ENCODE results near the gene TAS2R16.

The TAS2R16 gene, protein sequence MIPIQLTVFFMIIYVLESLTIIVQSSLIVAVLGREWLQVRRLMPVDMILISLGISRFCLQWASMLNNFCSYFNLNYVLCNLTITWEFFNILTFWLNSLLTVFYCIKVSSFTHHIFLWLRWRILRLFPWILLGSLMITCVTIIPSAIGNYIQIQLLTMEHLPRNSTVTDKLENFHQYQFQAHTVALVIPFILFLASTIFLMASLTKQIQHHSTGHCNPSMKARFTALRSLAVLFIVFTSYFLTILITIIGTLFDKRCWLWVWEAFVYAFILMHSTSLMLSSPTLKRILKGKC

GRCh38 chr7:122995600-122995999, at the start of gene TAS2R16:
Gene TAS2R16, minus strand, starts transcription at chr7:122995700. Its CDS starts 66 bp downstream, at chr7:122995634.
- DNase-seq (ENCODE audit: low read depth in 1 of 2, low spot score in 1 of 2): no peak

- DNase-seq (ENCODE audit: low read depth in 1 of 2, low spot score in 1 of 2): no peak
Measured at GRCh38 chr7:123043642-123044041, 48.1 kb upstream of the TAS2R16 start.

DNA sequence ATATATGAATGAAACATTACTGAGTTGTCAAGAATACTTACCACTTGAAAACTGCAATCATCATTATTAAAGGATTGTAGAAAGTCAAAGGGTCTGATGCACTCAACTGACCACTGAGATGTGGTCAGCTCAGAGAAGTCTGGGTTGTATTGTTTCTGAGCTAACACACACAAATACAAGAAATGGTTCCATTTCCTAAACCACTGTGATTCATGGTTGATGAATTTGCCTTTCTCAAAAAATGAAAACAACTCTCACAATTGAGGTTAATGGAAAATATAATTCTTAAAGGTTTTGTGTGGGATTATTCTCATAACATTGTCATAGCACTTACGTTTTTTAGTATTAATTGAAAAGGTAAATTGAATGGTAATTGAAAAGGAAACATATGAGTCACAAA, 45.6 kb upstream of the TAS2R16 start:
- no peak for DNase-seq (ENCODE audit: low read depth in 1 of 2, low spot score in 1 of 2)

- no peak for DNase-seq (ENCODE audit: low read depth in 1 of 2, low spot score in 1 of 2)
Measured at GRCh38 chr7:123039269-123039668, 43.8 kb upstream of the TAS2R16 start.

DNA sequence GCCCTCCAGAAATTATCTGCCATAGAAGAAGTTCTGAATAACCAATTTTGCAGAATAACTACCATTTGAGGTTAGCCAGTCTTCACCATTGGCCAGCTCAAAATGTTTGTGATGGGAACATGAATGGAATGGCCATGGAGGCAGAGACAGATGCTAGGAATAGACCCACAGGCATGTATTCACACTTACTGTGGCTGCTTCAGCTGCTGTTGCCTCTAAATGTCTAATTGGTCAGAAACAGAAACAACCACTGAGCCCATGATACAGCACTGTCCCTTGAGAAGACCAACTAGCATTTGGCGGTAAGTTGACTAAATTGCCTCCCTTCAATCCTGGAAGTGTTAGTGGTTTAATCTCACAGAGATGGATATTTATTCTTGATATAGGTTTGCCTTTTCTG, 38.6 kb upstream of the TAS2R16 start:
- DNase-seq (ENCODE audit: low read depth in 1 of 2, low spot score in 1 of 2): no peak

GRCh38 chr7:123030631-123031030, 35.1 kb upstream of the TAS2R16 start:
- DNase-seq (ENCODE audit: low read depth in 1 of 2, low spot score in 1 of 2): no peak

DNA sequence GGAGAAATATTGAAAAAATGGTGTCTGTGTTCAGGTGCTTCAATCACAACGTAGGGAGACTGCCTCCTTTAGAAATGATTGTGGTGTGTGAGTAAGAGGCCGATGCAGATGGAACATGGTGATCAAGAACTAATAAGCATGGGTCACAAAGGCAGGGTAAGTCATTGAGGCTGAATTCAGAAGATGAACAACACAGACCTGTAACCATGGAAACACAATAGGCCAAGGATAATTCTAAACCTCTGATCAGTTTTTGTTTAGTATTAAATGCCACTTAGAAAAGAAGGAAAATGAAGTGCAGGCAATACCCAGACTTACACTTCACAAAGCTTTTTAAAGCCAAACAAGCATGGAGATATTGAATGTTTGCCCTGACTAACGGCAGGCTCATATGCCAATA, 32.8 kb upstream of the TAS2R16 start:
- no peak for DNase-seq (ENCODE audit: low read depth in 1 of 2, low spot score in 1 of 2)

DNA sequence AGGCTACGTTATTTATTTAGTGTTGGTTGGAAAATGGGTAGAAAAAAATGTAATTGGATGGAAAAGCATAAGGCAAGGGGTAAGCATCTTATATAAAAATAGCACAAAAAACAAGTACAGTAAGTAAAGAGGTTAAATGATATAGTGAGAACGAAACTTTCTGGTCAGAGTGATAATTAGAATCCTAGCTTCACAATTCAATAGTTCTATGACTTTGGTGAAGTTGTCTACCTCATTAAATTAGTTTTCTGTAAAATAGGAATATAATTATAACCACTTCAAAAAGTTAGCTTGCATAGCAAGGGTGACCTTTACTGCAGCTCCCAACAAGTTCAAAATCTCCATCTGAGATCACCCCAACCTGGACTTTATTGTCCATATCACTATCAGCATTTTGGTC, 30.8 kb upstream of the TAS2R16 start:
- DNase-seq (ENCODE audit: low read depth in 1 of 2, low spot score in 1 of 2): no peak

DNA sequence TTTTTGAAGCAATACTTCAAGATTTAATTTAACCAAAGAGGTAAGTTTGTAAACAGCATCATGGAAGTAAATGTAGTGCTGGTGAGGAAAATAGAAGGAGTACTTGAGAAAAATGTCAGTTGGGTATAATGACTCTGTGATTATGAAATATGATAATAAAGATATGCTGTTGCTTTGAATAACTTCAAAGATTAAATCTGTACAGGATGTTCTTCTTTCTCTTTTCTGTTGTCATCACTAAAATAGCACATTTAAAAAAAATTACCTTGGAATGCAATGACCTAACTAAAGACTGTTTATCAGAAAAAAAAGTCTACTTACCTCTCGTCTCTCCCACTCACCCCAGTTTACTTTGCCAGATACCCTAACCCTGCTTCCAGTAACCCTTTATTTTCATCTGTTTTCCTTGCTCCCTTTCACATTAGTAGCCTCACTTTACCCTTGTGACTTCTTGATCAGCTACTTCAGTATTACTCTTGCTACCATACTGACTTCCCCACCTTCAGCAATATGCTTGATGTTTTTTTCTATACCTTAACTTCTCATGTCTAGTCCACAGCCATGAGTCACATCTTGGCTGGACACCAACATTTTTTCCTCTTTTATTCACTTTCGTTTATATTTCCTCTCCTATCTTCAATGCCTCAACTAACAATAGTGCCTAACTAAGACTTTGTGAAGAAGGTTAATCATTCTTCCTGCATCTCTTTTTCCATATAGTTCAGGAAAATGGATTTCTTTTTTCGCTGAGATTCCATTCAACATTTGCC, 29.7 kb upstream of the TAS2R16 start:
- DNase-seq (ENCODE audit: low read depth in 1 of 2, low spot score in 1 of 2): no peak

- no peak for DNase-seq (ENCODE audit: low read depth in 1 of 2, low spot score in 1 of 2)
Measured at GRCh38 chr7:123023126-123023525, 27.6 kb upstream of the TAS2R16 start.

DNA sequence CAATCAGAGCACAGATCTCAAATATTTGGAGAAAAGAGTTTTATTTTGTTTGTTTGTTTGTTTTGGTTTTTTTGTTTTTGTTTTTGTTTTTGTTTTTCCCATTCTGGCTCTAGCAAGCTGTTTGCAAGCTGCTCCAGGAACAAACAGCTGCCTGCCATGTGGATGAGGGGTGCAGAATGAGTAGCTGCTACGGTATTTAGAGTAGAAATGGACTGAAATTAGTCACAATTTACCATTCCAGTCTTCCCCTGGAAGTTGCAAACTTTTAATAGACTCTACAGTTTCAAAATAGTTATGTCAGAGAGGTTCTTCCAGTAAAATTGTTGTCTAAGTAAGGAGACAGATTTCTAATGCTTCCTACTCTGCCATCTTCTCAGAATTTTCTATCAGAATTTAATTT, 27.1 kb upstream of the TAS2R16 start:
- no peak for DNase-seq (ENCODE audit: low read depth in 1 of 2, low spot score in 1 of 2)

- no peak for DNase-seq (ENCODE audit: low read depth in 1 of 2, low spot score in 1 of 2)
Measured at GRCh38 chr7:123012435-123012834, 16.9 kb upstream of the TAS2R16 start.

GRCh38 chr7:123011766-123012369, 16.4 kb upstream of the TAS2R16 start:
- DNase-seq (ENCODE audit: low read depth in 1 of 2, low spot score in 1 of 2): no peak

GRCh38 chr7:123004931-123005330, 9.4 kb upstream of the TAS2R16 start:
- DNase-seq (ENCODE audit: low read depth in 1 of 2, low spot score in 1 of 2): no peak

GRCh38 chr7:123003539-123004126, 8.1 kb upstream of the TAS2R16 start:
- no peak for DNase-seq (ENCODE audit: low read depth in 1 of 2, low spot score in 1 of 2)

DNA sequence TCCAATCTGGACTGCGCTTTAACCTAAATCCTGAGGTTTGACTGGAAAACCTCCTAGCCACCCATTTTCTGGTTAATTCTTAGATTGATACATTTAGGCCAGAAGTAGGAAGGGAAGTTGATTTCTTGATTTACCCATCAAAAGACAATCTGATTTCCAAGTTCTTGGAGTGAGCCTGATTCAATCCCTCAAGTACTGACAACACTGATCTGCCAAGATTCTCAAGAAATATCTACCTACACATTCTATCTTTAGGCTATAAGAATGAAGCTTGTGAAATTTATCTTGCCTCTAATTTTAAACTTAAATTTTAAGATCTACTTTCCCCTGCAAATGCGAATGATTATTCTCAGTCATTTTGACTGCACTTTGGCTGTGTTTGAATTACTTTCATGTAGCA, 5.9 kb downstream of the TAS2R16 start:
- DNase-seq (ENCODE audit: low read depth in 1 of 2, low spot score in 1 of 2): no peak

DNA sequence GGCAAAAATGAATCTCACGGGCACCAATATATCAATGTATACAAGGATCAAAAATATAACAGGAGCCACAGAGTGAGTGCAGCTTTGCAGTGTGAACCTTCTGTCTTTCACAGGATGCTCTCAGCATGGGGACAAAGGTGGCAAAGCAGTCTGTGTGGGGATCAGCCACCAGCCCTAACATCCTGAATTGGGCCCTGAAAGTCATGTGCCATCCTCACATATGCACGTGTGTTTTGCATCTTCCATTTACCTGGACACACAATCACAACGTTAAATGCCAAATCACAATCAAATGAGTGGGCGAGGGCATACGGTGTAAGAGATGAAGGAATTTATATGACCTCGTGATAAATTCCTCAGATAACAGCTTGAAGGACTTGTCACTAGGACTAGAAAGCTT, 6.5 kb downstream of the TAS2R16 start:
- DNase-seq (ENCODE audit: low read depth in 1 of 2, low spot score in 1 of 2): no peak

GRCh38 chr7:122988333-122988732, 7.2 kb downstream of the TAS2R16 start:
- no peak for DNase-seq (ENCODE audit: low read depth in 1 of 2, low spot score in 1 of 2)

DNA sequence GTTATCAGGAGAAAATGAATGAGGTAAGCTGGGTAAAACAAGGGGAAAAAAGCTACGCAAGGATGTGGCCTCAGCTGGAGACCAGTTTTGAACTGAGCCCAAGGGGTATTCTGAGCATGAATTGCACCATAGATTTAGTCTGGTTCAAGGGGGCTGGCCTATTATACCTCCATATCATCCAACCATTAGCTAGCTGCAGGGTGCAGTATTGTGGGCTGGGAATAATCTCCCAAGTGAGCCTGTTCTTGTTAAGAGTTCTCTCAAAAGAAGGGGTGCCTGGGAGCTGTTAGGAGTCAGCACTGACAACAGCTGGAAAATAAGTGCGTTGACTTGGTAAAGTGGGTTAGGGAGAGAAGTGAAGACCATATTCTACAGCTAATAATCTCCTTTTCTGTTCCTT, 8.0 kb downstream of the TAS2R16 start:
- no peak for DNase-seq (ENCODE audit: low read depth in 1 of 2, low spot score in 1 of 2)

- DNase-seq (ENCODE audit: low read depth in 1 of 2, low spot score in 1 of 2): no peak
Measured at GRCh38 chr7:122984021-122984420, 11.5 kb downstream of the TAS2R16 start.

GRCh38 chr7:122983261-122983660, 12.2 kb downstream of the TAS2R16 start:
- no peak for DNase-seq (ENCODE audit: low read depth in 1 of 2, low spot score in 1 of 2)

DNA sequence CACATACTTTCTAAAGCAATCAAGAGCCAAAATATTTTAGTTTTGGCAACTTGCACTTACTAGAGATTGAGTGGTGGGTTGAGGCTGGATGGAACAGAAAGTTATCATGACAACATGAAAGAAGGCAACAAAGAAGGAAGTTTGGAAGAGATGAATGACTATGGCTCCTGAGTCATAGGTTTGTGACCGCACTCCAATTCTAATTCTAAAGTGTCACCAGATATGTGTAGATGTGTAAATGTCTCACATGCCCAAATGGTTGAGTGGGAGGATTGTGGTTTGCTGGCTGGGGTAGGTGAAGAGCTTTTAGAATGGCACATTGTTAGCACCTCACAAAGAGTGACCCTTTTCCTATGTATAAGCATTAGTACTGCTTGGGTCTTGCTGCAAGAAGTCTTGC, 20.2 kb downstream of the TAS2R16 start:
- no peak for DNase-seq (ENCODE audit: low read depth in 1 of 2, low spot score in 1 of 2)

All from stimulated activated CD4-positive, alpha-beta T cell treated with anti-CD3 and anti-CD28 coated beads, Interleukin-15, amount 100 ng/mL, for 1 hour (primary cell).